Right lobe of liver (tissue), 4 donors: ENCODE results near the gene PPP1R13L.

Experiments
- POLR2A ChIP-seq: fragments of 450-650 bp; IDR thresholded peaks from one replicate; pipeline ENCODE4 v1.6.1; 2017; ENCODE audit warnings: antibody characterized with exemption, mild to moderate bottlenecking
- TF ChIP-seq, protein P1 (sequence below), 4 donors: fragments of 200-600 bp in 3 of 4; fragments of 450-650 bp in 1 of 4; IDR thresholded peaks; one replicate each; pipeline versions ENCODE4 v1.5.1 to v1.8.0; 2016 to 2022; ENCODE audit warnings: antibody characterized with exemption in 4 of 4, mild to moderate bottlenecking in 2 of 4
- donor health status: DM: no; HTN: no; CAD: no.
- donor health status: DM: no; HTN: no; CAD: no.
- donor health status: DM: no; HTN: yes; CAD: no.

DNA sequence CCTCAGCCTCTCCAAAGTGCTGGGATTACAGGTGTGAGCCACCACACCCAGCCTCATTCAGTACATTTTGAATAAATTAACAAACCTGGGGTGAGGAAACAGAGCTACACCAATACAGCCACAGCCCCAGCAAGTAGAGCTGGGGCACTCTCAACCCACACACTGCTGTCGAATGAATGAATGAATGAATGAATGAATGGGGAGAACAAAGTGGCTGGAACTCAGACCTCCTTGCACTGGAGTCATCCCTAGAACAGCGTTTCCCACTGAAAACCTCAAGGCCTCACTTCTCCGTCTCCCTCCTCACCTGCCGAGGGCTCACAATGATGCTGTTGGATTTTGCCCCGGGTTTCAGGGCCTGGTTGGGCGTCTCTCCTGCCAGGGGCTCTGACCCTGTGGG is 16.0 kb upstream of the PPP1R13L start:
- TF ChIP-seq POLR2A, result no peak
- TF ChIP-seq, protein P1, sequence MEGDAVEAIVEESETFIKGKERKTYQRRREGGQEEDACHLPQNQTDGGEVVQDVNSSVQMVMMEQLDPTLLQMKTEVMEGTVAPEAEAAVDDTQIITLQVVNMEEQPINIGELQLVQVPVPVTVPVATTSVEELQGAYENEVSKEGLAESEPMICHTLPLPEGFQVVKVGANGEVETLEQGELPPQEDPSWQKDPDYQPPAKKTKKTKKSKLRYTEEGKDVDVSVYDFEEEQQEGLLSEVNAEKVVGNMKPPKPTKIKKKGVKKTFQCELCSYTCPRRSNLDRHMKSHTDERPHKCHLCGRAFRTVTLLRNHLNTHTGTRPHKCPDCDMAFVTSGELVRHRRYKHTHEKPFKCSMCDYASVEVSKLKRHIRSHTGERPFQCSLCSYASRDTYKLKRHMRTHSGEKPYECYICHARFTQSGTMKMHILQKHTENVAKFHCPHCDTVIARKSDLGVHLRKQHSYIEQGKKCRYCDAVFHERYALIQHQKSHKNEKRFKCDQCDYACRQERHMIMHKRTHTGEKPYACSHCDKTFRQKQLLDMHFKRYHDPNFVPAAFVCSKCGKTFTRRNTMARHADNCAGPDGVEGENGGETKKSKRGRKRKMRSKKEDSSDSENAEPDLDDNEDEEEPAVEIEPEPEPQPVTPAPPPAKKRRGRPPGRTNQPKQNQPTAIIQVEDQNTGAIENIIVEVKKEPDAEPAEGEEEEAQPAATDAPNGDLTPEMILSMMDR (IDR thresholded peaks at IDR 0.05), result no peak
